ENCODE measurements around the gene MMP14.
"Not testable (repeated sequence)": the region's sequence is repeated elsewhere in the genome, so short reads cannot be mapped to it uniquely, and the experiment has no call there.

The MMP14 gene

GRCh38 chr14:22860377-22860776 is 24.0 kb downstream of the MMP14 start:
- not testable (repeated sequence) for DNase-seq (ENCODE audit: low read depth in 2 of 2)

- DNase-seq (ENCODE audit: low read depth in 2 of 2) = no peak
Measured at GRCh38 chr14:22861651-22862050, 25.3 kb downstream of the MMP14 start.

- DNase-seq (ENCODE audit: low read depth in 2 of 2) = no peak
Measured at GRCh38 chr14:22864979-22865378, 28.6 kb downstream of the MMP14 start.

- no peak for DNase-seq (ENCODE audit: low read depth in 2 of 2)
Measured at GRCh38 chr14:22865424-22866405, 29.3 kb downstream of the MMP14 start.

GRCh38 chr14:22866874-22867273 is 30.5 kb downstream of the MMP14 start:
- no peak for DNase-seq (ENCODE audit: low read depth in 2 of 2)

GRCh38 chr14:22870811-22871223 is 34.4 kb downstream of the MMP14 start:
- no peak for DNase-seq (ENCODE audit: low read depth in 2 of 2)

- peak; percentile 59 to 60 for DNase-seq (ENCODE audit: low read depth in 2 of 2)
Measured at GRCh38 chr14:22871224-22872032, 35.0 kb downstream of the MMP14 start, which contains the start of gene LRP10. Gene LRP10 (plus strand): TSS chr14:22871740. CDS start chr14:22872304, 564 bp downstream.

- peak; percentile 36 to 38 for DNase-seq (ENCODE audit: low read depth in 2 of 2)
Measured at GRCh38 chr14:22872033-22872832, 35.8 kb downstream of the MMP14 start.

GRCh38 chr14:22872833-22873520 is 36.6 kb downstream of the MMP14 start:
- DNase-seq (ENCODE audit: low read depth in 2 of 2) = no peak

- DNase-seq (ENCODE audit: low read depth in 2 of 2) = no peak
Measured at GRCh38 chr14:22875003-22875747, 38.8 kb downstream of the MMP14 start.

- no peak for DNase-seq (ENCODE audit: low read depth in 2 of 2)
Measured at GRCh38 chr14:22875748-22876319, 39.4 kb downstream of the MMP14 start.

- no peak for DNase-seq (ENCODE audit: low read depth in 2 of 2)
Measured at GRCh38 chr14:22877000-22877501, 40.7 kb downstream of the MMP14 start.

GRCh38 chr14:22878271-22879246 is 42.2 kb downstream of the MMP14 start:
- no peak for DNase-seq (ENCODE audit: low read depth in 2 of 2)

GRCh38 chr14:22882064-22882463 is 45.7 kb downstream of the MMP14 start:
- DNase-seq (ENCODE audit: low read depth in 2 of 2) = no peak

GRCh38 chr14:22882529-22883172 is 46.3 kb downstream of the MMP14 start:
- DNase-seq (ENCODE audit: low read depth in 2 of 2) = peak; percentile 21 to 46

GRCh38 chr14:22883173-22883976 is 47.0 kb downstream of the MMP14 start, which contains the start of gene REM2:
Gene REM2 (plus strand): TSS chr14:22883222. CDS start chr14:22883288, 66 bp downstream.
- no peak for DNase-seq (ENCODE audit: low read depth in 2 of 2)

Measured in activated CD8-positive, alpha-beta memory T cell treated with anti-CD3 and anti-CD28 coated beads for 4 hours (primary cell).